ENCODE measurements around the gene APCDD1L.

APCDD1L gene

DNA sequence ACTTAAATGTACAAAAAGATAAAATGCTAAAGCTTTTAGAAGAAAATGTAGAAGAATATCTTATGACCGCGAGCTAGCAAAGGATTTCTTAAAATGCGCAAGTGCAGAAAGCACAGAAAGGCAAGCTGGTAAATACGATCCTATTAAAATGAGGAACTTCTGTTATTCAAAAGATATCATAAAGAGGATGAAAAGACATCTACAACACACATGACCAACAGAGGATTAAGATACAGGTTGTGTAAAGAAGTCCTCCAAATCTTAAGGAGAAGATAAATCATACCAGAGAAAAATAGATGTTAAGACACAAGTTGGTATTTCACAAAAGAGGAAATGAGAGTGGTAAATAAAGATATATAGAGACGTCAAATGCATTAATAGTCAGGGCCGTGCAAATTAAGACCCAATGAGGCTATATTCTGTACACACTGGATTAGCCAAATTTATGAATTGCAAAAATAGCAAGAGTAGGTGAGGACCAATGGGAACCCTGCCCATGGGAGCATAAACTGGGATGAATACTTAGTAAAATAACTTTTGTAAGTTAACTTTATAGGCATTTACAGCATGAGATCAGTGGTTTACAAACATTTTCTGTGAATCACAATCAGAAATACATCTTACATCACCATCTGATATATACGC, 23.0 kb downstream of the APCDD1L start:
- no peak for DNase-seq (ENCODE audit: low read depth)

DNA sequence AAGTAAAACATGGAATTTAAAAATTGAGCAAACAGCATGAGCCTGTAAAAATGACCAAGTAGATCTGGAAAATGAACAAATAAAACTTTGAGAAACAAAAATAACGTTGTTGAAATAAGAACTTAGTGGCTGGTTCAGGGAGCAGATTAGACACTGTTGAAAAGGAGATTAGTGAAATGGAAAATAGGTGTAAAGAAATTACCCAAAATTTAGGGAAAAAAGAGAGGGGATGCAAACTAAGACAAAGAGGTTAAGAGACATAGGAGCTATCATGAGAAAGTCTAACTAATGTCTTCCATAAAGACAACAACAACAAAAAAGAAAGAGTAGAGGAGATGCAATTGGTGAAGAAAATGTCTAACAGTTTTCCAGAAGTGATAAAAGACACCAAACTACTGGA, 29.0 kb downstream of the APCDD1L start:
- DNase-seq (ENCODE audit: low read depth) = no peak

DNA sequence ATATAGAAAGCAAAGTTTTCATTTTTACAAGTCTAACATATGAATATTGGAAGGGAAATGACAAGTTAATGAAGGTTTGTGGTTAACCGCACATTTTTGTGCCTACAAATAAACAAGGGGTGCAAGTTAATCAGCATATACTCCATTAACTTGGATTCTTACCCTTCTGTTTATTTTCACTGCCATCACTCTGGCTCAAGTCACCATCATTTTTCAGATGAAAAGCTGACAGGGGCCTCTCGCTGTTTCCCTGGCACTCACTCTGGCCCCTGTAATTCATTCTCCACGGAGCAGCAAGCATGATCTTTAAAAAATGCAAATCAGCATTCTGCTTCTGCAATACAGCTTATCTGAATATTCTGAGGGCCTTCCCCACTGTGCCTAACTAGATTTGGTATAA, 29.8 kb downstream of the APCDD1L start:
- DNase-seq (ENCODE audit: low read depth) = no peak

DNA sequence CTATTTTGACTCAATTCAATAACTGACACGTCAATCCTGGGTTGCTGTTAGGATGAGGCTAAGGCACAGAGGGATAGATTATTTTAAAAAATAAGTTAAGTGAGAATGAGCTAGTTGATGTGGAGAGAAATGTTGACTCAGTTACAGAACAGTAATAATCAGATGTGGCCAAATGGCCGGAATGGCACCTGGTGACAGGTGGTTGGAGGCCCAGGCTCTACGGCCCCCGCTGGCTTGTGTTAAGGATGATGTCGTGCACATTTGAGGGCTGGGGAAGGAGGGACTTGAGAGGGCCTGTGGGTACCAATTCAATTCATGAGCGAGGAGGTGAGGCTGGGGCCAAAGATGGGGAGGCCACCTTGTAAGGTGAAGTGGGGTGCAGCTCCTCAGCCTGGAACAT, 31.7 kb downstream of the APCDD1L start:
- DNase-seq (ENCODE audit: low read depth) = no peak

DNA sequence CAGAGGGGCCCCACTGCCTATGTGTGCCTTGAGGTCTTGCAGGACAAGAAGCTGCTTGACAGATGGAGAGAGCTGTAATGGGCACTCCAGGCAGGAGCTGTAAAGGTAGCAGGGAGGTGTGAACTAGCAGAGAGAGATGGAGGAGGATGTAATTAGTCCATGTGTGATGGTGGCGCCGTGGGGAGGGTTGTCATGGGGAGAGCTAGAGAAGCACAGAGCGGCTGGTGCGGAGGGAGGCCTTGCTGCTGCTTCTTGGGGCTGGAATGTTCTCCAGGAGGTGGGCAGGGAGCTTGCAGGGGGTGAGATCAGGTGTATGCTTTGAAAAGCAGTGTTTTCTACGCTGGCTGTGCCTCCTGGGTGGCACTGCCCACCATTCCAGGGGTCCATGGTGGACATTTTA, 32.1 kb downstream of the APCDD1L start:
- no peak for DNase-seq (ENCODE audit: low read depth)

DNA sequence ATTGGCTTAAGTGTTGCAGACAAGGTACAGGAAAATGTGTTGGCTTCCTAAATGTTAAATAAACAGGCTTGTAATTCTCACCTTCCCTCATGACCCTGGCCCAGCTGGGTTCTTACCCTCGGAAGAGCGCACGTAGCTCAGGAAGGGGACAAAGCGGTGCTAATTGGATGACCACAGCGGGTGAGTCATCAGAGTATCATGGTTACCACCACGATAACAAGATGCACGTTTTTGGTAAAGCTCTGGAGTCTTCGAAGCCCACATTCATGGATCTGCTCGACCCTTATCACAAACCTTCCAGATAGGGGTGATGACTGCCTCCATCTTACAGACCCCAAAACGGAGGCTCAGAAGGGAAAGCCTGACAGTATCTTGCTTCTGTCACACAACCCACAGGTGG, 32.8 kb downstream of the APCDD1L start:
- no peak for DNase-seq (ENCODE audit: low read depth)

DNA sequence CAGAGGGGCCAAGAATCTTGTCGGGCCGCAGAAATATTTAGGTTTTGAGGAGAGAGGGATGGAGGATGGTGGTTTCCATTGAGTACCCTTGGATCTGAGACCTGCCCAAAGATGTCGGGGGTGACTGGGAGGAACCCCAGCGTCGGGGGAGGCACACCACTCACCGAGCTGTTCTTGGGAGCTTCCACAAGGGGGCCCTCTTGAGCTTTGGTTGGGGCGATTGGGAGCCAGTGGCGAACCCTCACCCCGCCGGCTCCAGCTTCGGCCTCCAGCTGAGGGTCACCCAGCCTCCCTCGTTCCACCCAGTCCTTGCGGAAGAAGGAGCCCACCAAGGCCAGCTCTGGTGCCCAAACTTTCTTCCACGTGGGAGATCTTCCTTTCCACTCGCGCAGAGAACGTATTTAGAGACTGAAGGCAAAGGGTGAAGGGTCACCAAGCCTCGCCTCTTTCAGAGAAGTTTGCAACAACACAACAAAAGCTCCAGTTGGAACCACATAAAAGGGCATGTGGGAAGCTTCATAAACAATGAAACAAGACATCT, 33.6 kb downstream of the APCDD1L start:
- DNase-seq (ENCODE audit: low read depth) = no peak

DNA sequence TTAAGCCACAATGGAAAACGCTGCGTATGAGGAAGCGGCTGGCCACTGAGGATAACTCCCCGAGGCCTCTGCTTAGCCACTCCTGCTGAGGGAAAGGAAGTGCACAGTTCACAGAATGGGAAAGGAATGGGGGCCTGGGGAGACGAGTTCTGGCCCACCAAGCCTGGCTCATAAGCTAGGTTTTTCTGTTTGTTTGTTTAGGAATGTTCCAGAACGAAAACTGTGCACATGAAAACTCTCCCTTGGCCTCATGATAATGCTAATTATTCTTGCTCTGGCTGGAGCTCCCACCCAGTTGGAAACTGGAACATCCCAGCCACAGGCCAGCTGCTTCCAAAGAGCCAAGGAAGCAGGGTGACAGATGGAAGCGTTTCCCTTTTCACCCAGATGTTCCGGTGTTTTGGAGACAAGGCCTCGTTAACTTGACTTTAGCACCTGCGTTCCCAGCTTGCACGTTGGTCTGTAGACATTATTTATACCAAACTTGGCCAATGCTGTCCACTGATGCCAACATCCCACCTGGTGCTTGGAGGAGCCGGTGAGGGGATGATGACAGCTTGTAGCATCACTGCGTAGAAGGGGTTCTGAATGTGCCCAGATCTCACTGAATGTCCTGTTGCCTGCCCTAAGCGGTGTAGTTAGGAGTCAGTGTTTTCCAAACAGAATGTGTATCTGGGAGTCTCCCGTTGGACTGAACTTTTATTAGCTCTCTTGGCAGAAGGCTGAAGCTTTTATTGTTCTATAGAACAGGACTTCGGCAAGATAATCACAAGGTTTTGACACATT, 34.5 kb downstream of the APCDD1L start:
- DNase-seq (ENCODE audit: low read depth) = no peak

DNA sequence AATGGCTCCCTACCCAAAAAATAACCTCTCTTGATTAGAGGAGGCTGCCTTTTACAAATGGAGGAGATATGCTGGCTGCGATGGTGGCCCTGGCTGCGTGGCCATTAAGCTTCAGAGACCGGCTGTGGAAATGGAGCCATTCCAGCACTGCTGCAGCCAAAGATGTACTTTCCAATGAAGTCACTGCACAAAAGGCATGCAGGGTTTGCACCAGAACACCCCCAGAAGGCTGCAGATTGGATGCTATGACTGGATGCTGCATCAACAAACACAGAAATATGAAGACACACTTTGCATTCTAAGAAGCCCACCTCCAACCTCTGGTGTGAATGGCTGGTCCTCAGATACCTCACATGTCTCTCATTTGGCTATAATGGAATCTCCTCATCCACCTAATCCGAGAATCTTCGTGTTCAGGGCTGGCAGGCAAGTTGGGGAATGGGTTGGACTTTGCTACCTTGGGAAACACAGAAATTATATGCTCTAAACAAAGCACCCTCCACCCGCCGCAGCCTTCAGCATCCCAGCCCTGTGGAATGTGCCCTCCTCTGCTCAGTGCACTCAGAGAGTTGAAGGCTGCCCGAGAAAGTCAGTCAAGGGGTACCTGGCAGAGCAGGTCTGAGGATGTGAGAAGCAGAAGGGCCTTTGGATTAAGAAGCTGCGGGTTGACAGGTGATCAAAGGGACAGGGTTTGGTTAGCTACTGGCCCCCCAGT, 35.3 kb downstream of the APCDD1L start:
- DNase-seq (ENCODE audit: low read depth) = no peak

DNA sequence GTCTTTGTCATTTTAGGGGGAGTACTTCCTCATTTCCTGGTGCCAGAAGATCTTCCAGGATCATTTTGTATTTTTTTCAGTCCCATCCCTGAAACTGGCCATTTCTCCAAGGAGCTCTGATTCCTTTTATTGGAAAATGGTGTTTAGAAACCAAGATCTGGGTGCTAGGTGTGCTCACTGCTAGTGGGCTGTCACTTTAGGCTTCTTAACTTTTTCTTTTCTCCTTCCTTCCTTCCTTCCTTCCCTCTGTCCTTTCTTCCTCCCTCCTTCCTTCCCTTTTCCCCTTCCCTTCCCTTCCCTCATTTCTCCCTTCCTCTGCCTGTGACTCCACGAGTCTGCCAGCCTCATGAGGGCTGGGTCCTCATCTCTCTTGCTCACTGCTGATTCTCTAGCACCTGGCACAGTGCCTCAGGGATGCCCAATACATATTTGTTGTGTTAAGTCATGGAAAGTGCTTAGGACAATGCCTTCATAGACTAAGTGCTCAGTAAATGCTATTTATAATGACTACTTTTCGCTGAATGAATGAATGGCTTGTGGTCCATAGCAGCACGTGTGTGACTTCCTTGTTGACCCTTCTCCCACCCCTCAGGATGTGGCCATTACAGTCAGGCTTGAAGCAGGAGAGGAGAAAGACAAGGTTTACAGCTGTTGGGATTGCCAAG, 36.9 kb downstream of the APCDD1L start:
- DNase-seq (ENCODE audit: low read depth) = no peak

DNA sequence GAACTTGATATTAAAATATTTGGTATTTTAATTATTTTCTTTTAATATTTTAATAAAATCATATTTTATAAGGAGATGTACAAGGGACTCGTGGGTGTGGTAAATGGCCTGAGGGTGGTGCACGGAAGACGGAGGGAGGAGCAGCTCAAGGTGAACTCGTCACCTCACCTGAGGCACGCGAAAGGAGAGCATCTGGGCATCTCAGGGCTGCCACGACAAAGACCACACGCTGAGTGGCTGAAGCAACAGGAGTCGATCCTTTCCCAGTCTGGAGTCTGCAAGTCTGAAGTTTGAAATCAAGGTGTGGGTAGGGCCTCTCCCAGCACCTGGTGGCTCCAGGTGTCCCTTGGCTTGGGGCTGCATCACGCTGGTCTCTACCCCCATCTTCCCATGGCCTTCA, 39.7 kb downstream of the APCDD1L start:
- DNase-seq (ENCODE audit: low read depth) = no peak

DNA sequence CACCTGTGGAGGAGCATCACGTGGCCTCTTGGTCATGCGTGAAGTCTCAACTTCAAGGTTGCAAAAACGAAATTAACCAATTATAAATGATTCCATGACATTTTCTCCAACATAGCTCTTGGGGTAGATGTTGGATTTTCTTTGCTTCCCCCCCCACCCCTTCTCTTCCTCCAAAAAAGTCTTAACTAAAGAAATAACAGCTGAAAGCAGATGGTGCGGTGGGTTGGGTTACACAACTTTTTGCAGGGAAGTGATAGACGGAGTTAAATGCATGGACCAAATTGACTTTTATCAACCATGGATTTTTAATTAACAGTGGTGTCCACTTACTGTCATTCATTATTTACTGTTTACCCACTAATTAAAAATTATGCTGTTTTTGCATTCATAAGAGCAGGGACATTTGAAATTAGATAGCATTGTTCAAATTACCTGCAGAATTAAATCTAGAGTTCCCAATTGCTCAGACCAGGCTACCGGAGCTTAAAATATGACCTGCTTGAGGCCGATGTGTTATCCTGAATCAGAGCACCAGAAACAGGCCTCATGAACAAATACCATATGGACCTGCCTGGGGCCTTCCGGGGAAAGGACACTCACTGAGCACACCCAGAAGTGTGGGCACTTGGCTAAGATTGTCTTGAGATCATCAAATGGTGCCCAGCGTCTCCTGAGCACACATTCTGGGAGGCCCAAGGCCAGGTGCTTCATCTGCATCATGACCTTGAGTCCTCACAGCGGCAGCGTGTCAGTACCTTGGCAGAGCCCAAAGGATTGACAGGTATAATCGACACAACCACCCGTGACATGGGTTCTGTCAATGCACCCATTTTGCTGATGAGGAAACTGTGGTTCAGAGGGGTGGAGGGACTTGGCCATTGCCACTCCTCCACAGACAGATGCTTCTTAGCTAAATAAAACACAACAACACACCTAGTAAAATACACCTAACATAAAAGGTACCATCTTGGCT, 41.5 kb downstream of the APCDD1L start:
- no peak for DNase-seq (ENCODE audit: low read depth)

DNA sequence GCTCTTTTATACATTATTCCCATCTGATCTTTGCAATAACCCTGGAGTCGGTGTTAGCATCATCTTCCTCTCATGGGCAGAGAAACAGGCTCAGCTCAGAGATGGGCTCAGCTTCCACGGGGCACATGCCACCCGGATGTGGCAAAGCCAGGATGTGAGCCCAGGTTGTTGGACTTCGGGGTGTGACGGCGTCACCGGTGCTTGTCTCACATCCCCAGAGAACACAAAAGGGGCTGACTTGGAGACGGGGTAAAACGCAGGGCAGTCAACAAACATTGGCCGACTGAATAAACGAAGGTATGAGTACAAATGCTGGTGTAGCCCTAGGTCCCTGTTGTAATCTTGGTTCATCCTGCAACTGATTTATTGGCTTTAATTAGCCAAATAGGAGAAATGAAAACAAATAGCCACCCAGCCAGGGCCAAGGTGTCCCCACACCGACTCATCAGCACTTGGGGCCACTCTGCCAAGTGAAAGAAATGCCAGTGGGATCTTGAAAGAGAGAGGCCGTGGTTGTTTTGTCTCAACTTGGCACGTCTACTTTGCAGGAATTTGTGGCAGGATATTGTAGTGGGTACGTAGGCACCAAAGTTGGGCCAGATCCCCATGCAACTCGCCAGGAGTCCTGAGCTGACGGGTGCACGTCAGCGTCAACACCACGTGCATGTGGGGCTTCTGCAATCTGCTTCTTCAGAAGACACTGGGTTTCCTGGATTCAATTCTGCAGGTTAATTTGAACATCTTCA, 42.8 kb downstream of the APCDD1L start:
- DNase-seq (ENCODE audit: low read depth) = no peak

DNA sequence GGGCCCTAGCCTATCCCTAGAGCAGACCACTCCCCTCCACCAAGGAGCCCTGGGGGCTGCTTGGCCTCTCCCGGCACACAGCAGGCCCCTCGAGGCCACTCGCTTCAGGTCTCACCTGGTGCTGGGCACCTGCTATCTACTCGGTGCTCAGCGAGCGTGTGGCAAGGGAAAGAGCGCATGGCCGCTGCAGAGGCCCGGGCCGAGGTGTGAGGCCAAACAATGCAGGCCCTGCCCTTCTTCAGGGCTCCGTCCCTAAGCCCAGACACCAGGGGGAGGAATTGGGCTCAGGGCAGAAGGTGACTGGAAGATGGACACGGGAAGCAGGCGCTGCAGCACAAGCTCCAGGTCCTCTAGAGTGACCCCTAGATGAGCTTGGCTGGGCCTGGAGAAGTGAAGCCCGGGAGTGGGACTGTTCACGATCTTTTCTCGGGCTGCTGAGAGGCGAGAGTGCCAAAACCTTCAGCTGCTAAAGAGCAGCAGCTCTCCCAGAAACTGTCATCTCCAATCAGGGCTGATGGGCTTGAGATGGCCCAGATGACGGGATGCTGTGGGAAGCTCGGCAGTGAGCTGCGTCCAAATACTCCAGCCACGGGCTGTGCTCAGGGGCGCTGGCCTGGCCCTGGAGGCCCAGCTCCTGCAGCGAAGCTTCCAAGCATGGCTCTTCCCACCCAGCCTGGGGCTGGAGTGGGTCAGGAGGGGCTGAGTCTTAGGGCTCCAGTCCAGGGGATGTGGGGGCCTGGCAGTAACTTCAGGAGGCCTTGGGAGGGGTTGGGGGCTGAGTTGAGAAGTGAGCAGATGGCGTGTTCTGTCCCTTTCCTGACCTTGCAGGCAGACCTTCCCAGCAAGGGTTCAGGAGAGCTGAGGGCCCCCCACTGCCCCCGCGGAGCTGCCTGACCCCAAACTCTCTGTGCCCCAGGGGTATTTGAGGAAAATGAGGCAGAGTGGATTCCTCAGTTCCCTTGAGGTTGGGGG, 43.7 kb downstream of the APCDD1L start:
- no peak for DNase-seq (ENCODE audit: low read depth)

DNA sequence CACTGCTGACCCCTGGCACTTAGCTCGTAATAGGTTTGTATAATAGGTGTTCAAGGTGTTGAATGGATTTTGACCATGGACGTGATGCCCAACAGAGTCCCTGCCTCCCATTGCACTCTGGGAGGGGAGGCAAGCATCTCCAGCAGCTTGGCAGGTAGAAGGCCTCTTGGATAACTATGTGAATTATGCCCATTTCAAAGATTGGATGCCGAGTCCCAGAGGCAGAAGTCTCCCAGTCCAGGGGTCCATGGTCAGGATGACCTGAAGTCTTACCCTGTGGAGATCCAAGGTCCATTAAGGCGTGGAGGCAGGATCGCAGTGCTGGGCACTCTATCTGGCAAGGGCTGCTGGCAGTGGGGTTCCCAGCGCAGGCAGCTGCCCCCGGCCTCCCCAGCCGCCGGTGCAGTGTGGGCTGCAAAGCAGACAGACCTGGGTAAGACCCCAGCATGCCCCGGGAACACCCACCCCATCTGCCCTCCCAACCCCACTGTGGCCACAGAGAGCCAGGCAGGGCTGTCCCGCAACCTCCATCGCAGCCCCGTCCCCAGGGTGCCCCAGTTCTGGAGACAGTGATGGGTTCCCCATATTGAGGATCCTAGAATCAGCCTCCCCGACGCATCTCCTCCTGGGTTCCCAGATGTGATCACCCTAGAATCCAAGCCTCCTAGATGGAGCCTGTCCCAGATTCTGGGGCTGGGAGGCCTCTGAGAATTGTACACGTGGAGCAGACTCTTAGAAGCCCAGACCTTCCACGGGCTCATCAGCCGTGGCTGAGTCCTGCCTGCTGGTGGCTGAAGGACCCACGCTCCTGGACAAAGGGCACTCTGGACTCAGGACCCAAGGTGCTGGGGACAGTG, 44.6 kb downstream of the APCDD1L start:
- no peak for DNase-seq (ENCODE audit: low read depth)

DNA sequence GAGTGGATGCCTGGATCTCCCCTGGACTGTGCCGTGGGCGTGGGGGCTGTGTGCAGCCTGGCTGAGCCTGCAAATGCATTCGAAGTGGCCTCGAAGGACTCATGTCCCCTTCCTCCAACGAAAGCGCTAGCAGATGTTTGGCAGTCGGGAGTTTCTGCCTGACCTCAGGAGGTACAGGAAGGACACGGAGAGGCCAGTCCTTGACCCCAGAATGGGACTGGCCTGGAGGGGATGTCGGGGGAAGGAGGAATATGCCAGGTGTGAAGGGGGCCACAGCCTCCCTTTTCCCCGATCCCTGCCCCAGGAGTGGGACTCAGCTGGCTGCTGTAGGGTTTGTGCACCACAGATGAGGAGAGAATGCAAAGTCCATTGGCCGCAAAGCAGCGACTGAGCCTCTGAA, 45.6 kb downstream of the APCDD1L start:
- DNase-seq (ENCODE audit: low read depth) = no peak

DNA sequence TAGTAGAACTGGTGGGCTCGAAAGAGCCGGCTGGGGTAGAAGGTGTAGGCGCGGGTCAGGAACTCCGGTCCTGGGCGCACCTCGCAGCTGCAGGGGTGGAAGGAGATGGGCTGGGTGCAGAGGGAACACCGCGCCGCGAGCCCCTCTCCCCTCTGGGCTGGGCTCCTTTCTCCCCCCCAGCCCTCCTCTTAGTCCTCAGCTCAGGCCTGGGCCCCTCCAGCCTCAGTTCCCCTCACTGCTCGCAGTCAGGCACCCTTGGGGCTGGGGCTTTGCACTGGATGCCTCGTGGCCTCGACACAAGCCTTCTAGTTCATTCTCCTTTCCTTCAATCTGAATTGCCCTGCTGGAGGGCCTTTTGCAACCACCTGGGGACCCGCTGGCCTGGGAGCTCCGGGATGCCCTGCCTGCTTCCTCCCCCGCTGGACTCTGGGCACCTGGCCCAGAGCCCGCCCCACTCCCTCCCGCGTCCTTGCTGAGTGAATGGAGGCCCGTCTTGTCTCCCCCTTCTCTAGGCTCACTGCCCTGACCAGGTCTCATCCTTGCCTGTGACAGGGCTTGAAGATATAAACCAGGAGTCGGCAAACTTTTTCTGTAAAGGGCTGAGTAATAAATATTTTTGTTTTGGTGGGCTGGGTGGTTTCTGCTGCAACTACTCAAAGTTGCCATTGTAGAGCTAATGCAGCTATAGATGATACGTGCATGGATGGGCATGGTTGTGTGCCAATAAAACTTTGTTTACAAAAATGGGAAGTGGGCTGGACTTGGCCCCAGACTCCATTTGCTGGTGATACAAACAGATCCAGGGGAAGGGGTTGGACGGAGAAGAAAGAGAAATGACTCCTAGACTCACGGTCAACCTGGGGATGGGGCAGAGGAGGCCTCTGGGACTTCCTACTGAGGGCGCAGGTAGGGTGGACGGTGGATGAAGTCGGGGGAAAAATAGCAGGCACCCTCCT, 47.3 kb downstream of the APCDD1L start:
- DNase-seq (ENCODE audit: low read depth) = no peak
